ENCODE data around the gene EFCC1. TPM values are rescaled to one million over a fixed set of nuclear protein-coding genes. Genes with fewer than 3 reads are reported as not detected.

The EFCC1 gene
- total RNA-seq, 1 donor = 9.2 TPM

- DNase-seq (ENCODE audit: low read depth in 2 of 3, low spot score in 2 of 3) = no peak
These were observed 29.5 kb downstream of the EFCC1 start for GRCh38 chr3:129030611-129031010.

GRCh38 chr3:129031476-129032215 lies 30.5 kb downstream of the EFCC1 start:
- no peak for DNase-seq (ENCODE audit: low read depth in 2 of 3, low spot score in 2 of 3)

- no peak for DNase-seq (ENCODE audit: low read depth in 2 of 3, low spot score in 2 of 3)
These were observed 31.6 kb downstream of the EFCC1 start for GRCh38 chr3:129032716-129033115.

GRCh38 chr3:129033151-129033550 lies 32.0 kb downstream of the EFCC1 start:
- no peak for DNase-seq (ENCODE audit: low read depth in 2 of 3, low spot score in 2 of 3)

- DNase-seq (ENCODE audit: low read depth in 2 of 3, low spot score in 2 of 3) = no peak
These were observed 32.7 kb downstream of the EFCC1 start for GRCh38 chr3:129033633-129034321.

- no peak for DNase-seq (ENCODE audit: low read depth in 2 of 3, low spot score in 2 of 3)
These were observed 33.5 kb downstream of the EFCC1 start for GRCh38 chr3:129034642-129035041.

GRCh38 chr3:129035360-129036221 lies 34.5 kb downstream of the EFCC1 start:
- DNase-seq (ENCODE audit: low read depth in 2 of 3, low spot score in 2 of 3) = peak in 1 of 3 donors; percentile 70

GRCh38 chr3:129036222-129037092 lies 35.4 kb downstream of the EFCC1 start:
- DNase-seq (ENCODE audit: low read depth in 2 of 3, low spot score in 2 of 3) = no peak

DNA sequence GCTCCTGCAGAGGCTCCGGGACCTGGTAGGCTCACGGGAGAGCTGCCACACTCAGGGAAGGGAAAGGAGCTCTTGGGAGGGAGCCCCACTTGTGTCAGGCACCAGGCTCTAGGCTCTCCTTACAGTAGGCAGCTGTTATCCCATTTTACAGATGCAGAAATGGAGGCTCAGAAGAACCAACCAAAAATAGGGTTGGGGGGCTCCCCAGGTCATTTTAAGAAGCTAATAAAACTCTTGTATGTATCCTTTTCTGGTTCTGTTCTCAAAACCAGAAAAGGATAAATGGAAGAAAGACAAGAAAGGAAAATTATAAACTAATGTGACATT lies 36.0 kb downstream of the EFCC1 start:
- DNase-seq (ENCODE audit: low read depth in 2 of 3, low spot score in 2 of 3) = no peak

DNA sequence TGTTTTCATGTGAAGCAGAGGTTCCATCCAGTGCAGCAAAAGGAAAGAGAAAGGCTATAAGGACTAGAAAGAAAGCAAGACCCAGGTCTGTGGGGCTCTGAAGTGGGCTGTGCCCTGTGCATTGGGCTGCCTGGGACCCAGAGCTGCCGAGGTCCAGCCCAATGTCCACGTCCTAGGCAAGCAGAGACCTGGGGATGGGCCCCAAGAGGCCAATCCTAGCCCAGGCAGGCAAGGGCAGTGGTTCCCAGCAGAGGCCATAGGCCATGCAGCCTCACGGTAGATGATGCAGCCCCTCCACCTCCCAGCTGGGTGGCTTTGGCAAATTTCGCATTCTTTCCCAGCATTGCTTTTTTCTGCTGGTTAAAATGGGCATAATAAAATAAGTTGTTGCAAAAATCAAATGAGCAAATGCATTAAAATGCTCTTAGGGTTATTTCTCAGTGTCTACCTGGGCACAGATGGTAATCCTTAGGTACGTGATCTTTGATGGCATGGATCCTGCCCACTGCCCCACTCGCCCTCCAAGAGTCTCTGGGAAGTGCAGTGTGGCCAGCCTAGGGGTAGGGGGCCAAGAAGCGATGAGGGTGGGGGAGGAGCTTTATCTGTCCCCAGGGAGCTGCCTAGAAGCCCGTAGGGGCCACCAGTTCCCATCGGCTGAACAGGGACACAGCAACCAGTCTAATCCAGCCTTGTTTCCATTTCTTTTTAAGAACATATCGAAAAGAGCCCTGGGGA lies 37.2 kb downstream of the EFCC1 start:
- no peak for DNase-seq (ENCODE audit: low read depth in 2 of 3, low spot score in 2 of 3)

- peak in 1 of 3 donors; percentile 63 for DNase-seq (ENCODE audit: low read depth in 2 of 3, low spot score in 2 of 3)
These were observed 38.4 kb downstream of the EFCC1 start for GRCh38 chr3:129039271-129040038.

- no peak for DNase-seq (ENCODE audit: low read depth in 2 of 3, low spot score in 2 of 3)
These were observed 38.9 kb downstream of the EFCC1 start for GRCh38 chr3:129040039-129040336.

DNA sequence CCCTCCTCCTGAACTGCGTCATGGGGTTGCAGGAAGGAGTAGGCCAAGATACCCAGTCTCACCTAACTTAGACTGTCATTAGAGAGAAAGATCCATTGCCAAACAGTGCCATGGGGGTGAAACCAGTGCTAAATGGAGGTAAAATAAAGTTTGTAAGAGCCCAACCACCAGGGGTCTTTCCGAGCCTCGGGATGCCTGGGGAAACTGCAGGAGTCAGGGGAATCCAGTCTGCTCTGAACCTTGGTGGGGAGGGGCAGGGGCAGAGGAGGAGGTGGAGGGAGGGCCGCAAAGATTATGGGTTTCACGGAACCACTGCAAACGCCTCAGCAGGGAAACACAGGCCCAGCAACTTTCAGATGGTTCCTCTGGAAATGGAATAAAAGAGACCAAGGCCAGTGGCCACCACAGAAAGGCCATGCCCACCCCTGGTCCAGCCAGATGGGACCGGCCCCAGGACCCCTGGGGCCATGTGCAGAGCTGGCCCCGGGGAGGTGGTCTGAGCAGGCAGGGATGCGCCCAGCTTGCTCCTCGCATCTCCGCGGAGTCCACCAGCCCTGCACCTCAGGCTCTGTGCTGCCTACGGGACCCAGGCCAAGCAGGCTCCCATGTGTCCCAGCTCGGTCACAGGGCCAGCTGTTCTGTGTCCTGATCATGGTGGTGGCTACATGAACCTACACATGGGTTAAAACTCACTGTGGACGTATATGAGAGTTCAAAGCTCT lies 39.6 kb downstream of the EFCC1 start:
- DNase-seq (ENCODE audit: low read depth in 2 of 3, low spot score in 2 of 3) = no peak

- DNase-seq (ENCODE audit: low read depth in 2 of 3, low spot score in 2 of 3) = no peak
These were observed 44.6 kb downstream of the EFCC1 start for GRCh38 chr3:129045675-129046036.

GRCh38 chr3:129046037-129046731 lies 45.1 kb downstream of the EFCC1 start:
- no peak for DNase-seq (ENCODE audit: low read depth in 2 of 3, low spot score in 2 of 3)

DNA sequence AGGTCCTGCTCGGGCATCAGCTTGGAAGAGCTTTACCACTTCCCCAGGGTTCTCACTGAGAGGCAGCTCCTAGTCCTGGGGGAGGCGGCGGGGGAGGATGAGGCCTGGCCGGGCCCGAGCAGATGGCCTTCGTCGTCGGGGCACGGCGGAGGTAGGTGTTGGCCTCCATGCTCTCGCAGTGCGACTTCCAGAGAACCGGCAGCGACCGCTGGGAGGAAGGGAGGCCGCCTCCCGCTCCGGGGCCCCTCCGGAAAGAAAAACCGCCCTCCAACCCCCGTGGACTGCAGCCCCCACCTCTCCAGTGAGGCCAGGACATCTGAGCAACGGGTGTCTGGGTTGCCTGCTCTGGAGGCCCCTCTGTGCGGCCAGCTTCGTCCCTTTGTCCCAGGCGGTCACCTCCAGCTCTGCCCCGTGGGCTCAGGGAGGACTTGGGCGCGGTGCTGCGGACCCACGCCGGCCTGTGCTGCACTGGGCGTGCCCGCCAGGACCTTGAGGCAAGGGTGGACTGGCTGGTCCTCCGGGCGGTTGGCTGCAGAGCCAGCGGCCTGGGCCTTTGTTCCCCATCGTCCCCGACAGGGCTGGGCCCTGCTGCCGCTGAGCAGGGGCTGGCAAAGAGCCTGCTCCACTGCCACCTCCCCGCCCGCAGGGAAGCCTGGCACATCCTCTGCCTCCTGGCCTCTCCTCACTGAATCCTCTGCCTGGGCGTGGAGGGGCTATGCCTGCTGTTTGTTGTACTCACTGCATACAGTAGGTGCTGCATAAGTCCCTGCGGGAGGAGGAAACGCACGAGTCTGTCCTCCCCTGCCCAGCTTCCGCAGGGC lies 45.8 kb downstream of the EFCC1 start:
- no peak for DNase-seq (ENCODE audit: low read depth in 2 of 3, low spot score in 2 of 3)

- DNase-seq (ENCODE audit: low read depth in 2 of 3, low spot score in 2 of 3) = no peak
These were observed 46.4 kb downstream of the EFCC1 start for GRCh38 chr3:129047553-129047839.
